HG02623 (cell line): ENCODE measurements around the gene CLK3.
"Not testable (repeated sequence)": the region's sequence is repeated elsewhere in the genome, so short reads cannot be mapped to it uniquely, and the experiment has no call there.

Source experiments
- ATAC-seq: cut with Tn5 transposase; IDR thresholded peaks from one replicate; pipeline ENCODE4 v1.9.1; 2021; ENCODE audit warnings: moderate library complexity; ENCODE audit not compliant: unreplicated experiment

CLK3 gene

GRCh38 chr15:74615508-74616365 lies at the start of gene CLK3:
Gene CLK3 (plus strand): TSS chr15:74615836. CDS start chr15:74619197, 3,361 bp downstream.
- peak; percentile 80 for ATAC-seq

DNA sequence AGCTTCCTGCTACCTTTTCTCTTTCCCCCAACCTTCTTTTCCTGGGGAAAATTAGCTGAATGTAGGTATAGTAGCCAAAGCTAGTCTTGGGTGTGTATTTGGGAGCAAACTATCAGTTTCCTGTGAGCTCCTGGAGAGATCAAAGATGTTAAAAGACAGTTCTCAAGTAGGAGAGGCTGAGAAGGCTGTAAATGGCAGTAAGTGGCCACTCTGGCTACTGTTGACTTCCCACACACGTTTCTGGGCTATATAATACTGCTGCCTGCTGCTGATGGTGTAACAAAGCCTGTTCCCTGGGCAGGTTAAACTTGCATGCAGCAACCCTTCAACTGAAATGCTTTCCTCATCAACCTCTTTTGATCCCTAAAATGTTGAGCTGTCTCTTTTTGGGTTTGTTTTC lies 47.0 kb upstream of the CLK3 start:
- no peak for ATAC-seq

DNA sequence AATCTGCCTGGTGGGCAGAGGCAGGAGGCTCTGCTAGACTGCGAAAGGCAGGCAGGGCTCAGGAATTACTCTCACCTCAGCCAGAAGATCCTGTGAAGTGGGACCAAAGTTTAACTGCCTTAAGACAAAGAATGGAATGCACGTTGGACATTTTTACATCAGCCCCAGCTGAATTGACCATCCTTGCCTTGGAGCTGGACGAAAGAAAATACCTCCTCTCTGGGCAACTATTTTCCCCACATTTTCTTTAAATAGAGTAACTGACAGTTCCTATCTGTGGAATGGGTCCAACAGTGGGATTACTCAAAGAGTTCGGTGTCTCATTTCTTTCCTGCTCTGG lies 45.9 kb upstream of the CLK3 start:
- no peak for ATAC-seq

DNA sequence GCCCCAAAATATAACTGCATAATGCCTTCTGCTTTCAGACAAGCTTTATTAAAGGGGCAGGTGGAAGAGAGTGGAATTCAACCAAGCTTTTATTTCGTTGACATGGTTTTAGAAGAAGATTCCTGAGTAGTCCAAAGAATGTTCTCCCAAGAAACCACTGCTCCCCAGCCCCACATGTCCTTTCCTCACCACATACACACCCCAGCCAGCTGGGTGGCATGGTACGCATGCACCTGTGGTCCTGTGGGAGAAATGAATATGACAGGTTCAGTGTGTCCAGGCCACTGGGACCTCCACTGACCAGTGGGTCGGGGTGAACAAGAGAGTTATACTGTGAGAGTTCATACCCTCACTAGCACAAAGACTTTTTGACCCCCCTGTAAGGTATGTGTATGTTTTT lies 44.4 kb upstream of the CLK3 start:
- no peak for ATAC-seq

DNA sequence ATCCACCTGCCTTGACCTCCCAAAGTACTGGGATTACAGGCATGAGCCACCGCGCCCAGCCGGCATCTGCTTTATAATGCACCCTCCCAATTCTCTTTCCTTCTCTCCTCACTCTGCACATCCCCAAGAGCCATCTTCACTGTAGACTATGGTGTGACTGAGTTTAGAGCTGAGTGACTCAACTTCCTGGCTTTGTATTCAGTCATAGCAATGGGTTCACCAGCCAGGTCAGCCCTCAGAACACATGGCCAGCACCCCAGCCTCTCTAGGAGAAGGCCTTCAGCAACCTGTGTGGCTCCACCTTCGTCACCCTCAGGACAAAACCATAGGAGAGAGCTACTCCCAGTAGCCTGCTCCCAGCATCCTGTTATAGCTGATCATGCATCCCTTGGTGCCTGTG lies 41.6 kb upstream of the CLK3 start:
- ATAC-seq: no peak

- ATAC-seq: no peak
Measured at GRCh38 chr15:74578496-74578994, 37.1 kb upstream of the CLK3 start.

DNA sequence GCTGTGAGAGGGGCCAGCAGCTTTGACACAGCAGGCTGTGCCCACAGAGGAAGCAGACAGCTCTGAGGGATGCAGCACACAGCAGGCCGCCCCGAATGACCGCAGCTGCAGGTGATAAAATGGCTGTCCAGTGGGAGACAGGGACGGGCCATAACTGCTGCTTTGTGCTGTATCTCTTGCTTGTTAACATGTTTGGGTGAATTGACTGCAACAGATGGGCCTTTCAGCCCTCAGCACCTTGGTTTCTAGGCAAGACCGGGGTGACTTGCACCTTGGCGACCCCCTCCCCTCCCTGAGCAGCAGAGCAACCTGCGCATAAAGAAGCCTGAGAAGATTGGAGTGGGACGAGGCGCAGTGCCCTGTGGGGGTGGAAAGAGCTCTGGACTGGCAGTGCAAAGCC lies 36.6 kb upstream of the CLK3 start:
- no peak for ATAC-seq

DNA sequence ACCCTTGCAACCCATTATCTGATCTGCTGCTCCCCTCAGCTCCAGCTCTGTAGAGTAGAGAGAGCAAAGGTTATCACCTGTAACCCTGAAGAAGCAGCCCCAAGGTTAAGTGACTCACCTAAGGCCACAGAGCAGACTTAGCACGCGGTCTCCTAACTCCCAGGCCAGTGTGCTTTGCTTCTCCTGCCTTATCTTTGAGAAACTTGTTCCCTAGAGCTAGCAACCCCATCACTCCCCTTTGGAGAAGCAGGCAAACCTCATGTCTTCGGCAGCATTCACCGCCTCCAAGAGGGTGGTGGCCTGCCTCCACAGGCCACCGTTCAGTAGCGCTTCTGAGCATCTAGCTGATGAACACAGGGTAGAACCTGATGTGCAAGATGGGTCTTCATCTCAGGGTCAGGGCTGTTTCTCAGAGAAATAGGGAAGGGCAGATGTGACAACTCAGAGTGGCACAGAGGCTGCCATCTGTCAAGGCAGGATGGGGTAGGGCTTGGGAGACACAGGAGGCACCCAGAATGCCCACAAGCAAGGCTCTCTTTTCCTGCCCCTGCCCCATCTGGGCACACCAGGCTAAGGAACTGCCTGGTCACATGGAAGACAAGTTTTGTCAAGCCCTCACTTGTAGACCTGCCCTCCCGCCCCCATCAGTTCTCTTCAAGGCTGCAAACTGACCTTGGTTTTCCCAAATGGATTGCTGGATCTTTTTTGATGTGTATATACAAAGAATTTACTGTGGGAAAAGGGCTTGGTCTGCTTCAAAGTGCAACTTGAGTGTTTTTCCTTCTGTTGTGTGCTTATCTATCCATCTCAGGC lies 34.9 kb upstream of the CLK3 start:
- no peak for ATAC-seq

GRCh38 chr15:74584204-74584603 lies 31.4 kb upstream of the CLK3 start:
- ATAC-seq: no peak

GRCh38 chr15:74584779-74585178 lies 30.9 kb upstream of the CLK3 start:
- ATAC-seq: no peak

- no peak for ATAC-seq
Measured at GRCh38 chr15:74585191-74585590, 30.4 kb upstream of the CLK3 start.

GRCh38 chr15:74585857-74586256 lies 29.8 kb upstream of the CLK3 start:
- ATAC-seq: no peak

GRCh38 chr15:74589826-74590225 lies 25.8 kb upstream of the CLK3 start:
- ATAC-seq: no peak

DNA sequence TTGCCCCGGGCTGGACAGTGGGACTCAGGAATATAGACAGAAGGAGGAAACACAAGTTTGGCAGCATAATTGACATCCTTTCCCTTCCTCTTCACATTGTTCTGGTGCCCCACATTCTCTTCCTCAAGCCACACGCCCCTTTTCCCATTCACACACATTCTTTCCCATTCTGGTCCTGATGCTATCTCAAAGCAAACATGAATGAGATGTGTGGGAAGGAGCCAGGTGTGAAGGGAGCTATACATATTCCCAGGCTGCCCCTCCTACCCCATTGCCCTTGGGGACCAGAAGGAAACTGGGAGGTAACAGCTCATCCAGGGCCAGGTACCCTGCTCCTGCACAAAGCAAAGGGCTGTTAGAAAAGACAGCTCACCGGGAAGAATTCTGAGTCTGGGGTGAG lies 23.4 kb upstream of the CLK3 start:
- ATAC-seq: no peak

- ATAC-seq: no peak
Measured at GRCh38 chr15:74593122-74593521, 22.5 kb upstream of the CLK3 start.

DNA sequence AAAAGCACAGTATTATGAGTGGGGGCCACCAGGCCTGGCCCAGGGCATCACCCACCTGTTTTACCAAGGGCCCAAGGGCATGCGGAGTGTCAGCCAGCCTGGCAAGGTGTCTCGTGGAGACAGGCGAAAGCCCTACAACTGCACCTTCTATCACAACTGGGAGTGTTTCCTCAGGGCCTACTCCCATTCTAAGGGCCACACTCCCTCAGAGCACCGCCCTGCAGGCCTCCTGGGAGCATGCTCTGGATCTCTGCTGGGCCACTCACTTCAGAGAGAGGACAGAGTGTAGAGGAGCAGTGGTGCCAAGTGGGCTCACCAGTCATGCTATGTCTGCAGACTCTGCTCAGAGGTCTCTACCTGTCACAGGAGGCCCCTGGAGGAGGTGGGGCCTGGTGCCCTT lies 21.2 kb upstream of the CLK3 start:
- no peak for ATAC-seq

DNA sequence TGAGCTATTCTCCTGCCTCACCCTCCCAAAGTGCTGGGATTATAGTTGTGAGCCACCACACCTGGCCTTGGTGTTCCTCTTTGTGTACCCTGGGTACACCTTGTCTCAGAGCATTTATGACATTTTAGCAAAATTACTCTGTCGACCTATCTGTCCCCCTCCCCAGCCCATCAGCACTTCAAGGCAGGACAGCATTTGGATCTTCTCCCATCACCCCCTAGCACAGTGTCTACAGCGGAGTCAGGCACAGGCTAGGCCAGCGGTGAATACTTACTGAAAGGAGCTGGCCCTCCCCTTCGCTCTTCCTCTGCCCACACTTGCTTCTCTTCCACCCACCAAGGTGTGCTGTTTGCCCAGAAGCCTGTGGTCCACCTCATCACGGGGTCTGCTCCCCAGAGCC lies 20.4 kb upstream of the CLK3 start:
- no peak for ATAC-seq

GRCh38 chr15:74596736-74597135 lies 18.9 kb upstream of the CLK3 start:
- not testable (repeated sequence) for ATAC-seq

DNA sequence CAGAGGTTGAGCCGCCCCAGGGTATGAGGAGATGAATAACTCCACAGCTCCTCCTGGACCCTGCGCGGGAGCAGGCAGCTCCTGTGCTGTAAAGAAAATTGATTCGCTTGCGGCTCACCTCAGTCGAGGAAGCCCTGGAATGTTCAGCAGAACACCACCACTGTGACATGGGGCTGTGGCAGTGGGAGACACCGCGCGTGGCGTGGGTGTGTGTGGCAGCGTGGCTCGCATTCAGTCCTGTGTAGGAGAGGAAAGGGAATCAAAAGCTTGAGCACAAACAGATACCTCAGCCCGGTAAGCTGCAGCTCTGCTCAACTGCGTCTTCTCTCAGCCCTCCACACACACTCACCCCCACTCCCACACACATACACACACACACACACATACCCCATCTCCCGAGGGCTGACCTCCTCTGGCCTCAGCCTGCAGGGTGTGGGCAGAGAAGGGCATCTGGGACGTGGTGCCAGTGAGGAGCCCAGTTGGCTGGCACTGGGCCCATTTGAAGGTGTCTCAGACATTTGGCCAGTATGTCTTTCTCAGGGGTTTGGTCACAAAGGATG lies 18.4 kb upstream of the CLK3 start:
- not testable (repeated sequence) for ATAC-seq

- peak; percentile 92 for ATAC-seq
Measured at GRCh38 chr15:74598126-74598842, 17.4 kb upstream of the CLK3 start.

- ATAC-seq: no peak
Measured at GRCh38 chr15:74599156-74599555, 16.5 kb upstream of the CLK3 start.
